Measurements from ENCODE around the gene LRRC8B. TPM values are rescaled to one million over a fixed set of nuclear protein-coding genes. Genes with fewer than 3 reads are reported as not detected.

LRRC8B gene
- total RNA-seq, 1 donor from 2014 or later = 12.5 TPM

GRCh38 chr1:89613928-89614327 is 89.3 kb downstream of the LRRC8B start:
- Mint-ChIP-seq H3K36me3 (no peaks in the 10 kb centered on the region), H3K27ac (no peak overlapping the region), H3K4me1 (peaks cover 8% of the 10 kb centered on the region), H3K4me3 (no peak overlapping the region), H3K27me3 (ENCODE audit: low read depth) (peaks cover 11% of the 10 kb centered on the region), H3K9me3 (peaks cover 5% of the 10 kb centered on the region)
- no peak for DNase-seq (ENCODE audit: low spot score in 2 of 2, unreplicated experiment in 2 of 2)
- TF ChIP-seq CTCF (IDR thresholded peaks at IDR 0.05; ENCODE audit: unreplicated experiment) = no peak

- Mint-ChIP-seq H3K9me3 (peaks cover 5% of the 10 kb centered on the region), H3K36me3 (no peaks in the 10 kb centered on the region), H3K27me3 (ENCODE audit: low read depth) (peaks cover 15% of the 10 kb centered on the region), H3K4me1 (peaks cover 8% of the 10 kb centered on the region), H3K27ac (no peak overlapping the region), H3K4me3 (no peak overlapping the region)
- no peak for DNase-seq (ENCODE audit: low spot score in 2 of 2, unreplicated experiment in 2 of 2)
- TF ChIP-seq CTCF (IDR thresholded peaks at IDR 0.05; ENCODE audit: unreplicated experiment) = peak; percentile 35
These were observed 91.3 kb downstream of the LRRC8B start for GRCh38 chr1:89615676-89616598.

GRCh38 chr1:89616844-89617627 is 92.4 kb downstream of the LRRC8B start:
- H3K9me3 Mint-ChIP-seq = peaks cover 5% of the 10 kb centered on the region
- no peak overlapping the region for H3K4me3 Mint-ChIP-seq
- peaks cover 8% of the 10 kb centered on the region for H3K4me1 Mint-ChIP-seq
- H3K27me3 Mint-ChIP-seq (ENCODE audit: low read depth) = peaks cover 18% of the 10 kb centered on the region
- DNase-seq (ENCODE audit: low spot score in 2 of 2, unreplicated experiment in 2 of 2) = no peak
- no peak overlapping the region for H3K27ac Mint-ChIP-seq
- no peaks in the 10 kb centered on the region for H3K36me3 Mint-ChIP-seq
- TF ChIP-seq CTCF (IDR thresholded peaks at IDR 0.05; ENCODE audit: unreplicated experiment) = no peak

DNA sequence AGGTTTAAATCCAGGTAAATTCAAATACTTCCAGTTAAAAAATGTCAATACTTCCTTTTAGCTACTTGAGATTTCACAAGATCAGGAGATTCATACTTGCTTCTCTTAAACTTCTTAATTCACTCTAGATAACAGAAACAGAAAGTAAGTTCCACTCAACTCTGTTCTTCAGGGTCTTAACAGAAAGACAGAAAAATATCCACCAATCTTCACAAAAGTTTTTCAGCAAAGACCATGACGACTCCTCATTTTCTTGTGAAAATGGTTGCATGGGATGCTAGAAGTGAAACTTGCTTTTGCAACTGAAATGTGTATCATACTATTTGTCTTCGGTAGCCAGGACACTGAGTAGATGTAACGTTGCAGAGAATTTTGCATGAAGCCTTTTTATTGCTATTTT is 96.0 kb downstream of the LRRC8B start:
- Mint-ChIP-seq H3K4me1 (peaks cover 23% of the 10 kb centered on the region), H3K27me3 (ENCODE audit: low read depth) (peaks cover 9% of the 10 kb centered on the region), H3K36me3 (no peaks in the 10 kb centered on the region), H3K9me3 (peaks cover 5% of the 10 kb centered on the region), H3K27ac (no peak overlapping the region), H3K4me3 (no peak overlapping the region)
- no peak for DNase-seq (ENCODE audit: low spot score in 2 of 2, unreplicated experiment in 2 of 2)
- TF ChIP-seq CTCF (IDR thresholded peaks at IDR 0.05; ENCODE audit: unreplicated experiment) = no peak

GRCh38 chr1:89622895-89623294 is 98.3 kb downstream of the LRRC8B start:
- no peak overlapping the region for H3K4me3 Mint-ChIP-seq
- peaks cover 15% of the 10 kb centered on the region for H3K4me1 Mint-ChIP-seq
- H3K27me3 Mint-ChIP-seq (ENCODE audit: low read depth) = peaks cover 9% of the 10 kb centered on the region
- H3K27ac Mint-ChIP-seq = no peak overlapping the region
- no peak for TF ChIP-seq CTCF (IDR thresholded peaks at IDR 0.05; ENCODE audit: unreplicated experiment)
- no peak for DNase-seq (ENCODE audit: low spot score in 2 of 2, unreplicated experiment in 2 of 2)
- no peaks in the 10 kb centered on the region for H3K36me3 Mint-ChIP-seq
- H3K9me3 Mint-ChIP-seq = peaks cover 5% of the 10 kb centered on the region

Data from mesothelial cell of epicardium (in vitro differentiated cells).